PC-3 (cell line): ENCODE data around the gene RUBCN. TPM values are rescaled to one million over a fixed set of nuclear protein-coding genes. Genes with fewer than 3 reads are reported as not detected.
A peak's percentile ranks its signal among the peaks of the same experiment; 100 is the strongest.

ENCODE experiments used
- ATAC-seq: fragments of 200-7000 bp; cut with Tn5 transposase; 2 replicates; pipeline ENCODE4 v1.9.1; 2020; ENCODE audit warnings: mild to moderate bottlenecking, moderate library complexity
- Bru-seq: library from RNA; stranded (reverse); fragments of 400-500 nt; gene quantifications from one replicate; lab custom pipeline; 2021; lab: Mats Ljungman, UMichigan
- BruChase-seq, 2 experiments: library from RNA; stranded (reverse); fragments of 400-500 nt; gene quantifications; one replicate each; lab custom pipeline; 2021; lab: Mats Ljungman, UMichigan
- BruUV-seq: library from RNA; stranded (reverse); fragments of 400-500 nt; replicated peaks from 2 replicates; lab custom pipeline; 2021; lab: Mats Ljungman, UMichigan
- CTCF ChIA-PET: fragments of 300-600 bp; sonication (Branson Sonifier 250); formaldehyde crosslinking; loops from one replicate; lab custom pipeline; 2022; ENCODE audit warnings: antibody characterized with exemption; lab: Charles Lee
- POLR2A ChIA-PET: fragments of 300-600 bp; sonication (Branson Sonifier 250); formaldehyde crosslinking; loops from one replicate; lab custom pipeline; 2022; ENCODE audit warnings: antibody characterized with exemption; ENCODE audit not compliant: unreplicated experiment; lab: Charles Lee
- DNase-seq: peaks from one replicate; pipeline ENCODE4 v3.0.0-alpha.2; 2015
- H2AFZ ChIP-seq: fragments of 300-600 bp; sonication (generic); 2 replicates; pipeline ENCODE4 v1.6.0; 2016; ENCODE audit warnings: antibody characterized with exemption, low read length
- H3F3A ChIP-seq: fragments of 300-600 bp; sonication (generic); one replicate; pipeline ENCODE4 v1.6.0; 2017; ENCODE audit warnings: antibody characterized with exemption, low read length, control low read depth, mild to moderate bottlenecking; ENCODE audit not compliant: unreplicated experiment
- H3K27ac ChIP-seq: fragments of 300-600 bp; sonication (generic); 2 replicates; pipeline ENCODE4 v1.5.1; 2016; ENCODE audit warnings: mild to moderate bottlenecking, low read length
- H3K27me3 ChIP-seq: fragments of 300-600 bp; sonication (generic); 2 replicates; pipeline ENCODE4 v1.6.1; 2016; ENCODE audit warnings: low read length, mixed read lengths
- H3K36me3 ChIP-seq: fragments of 300-600 bp; sonication (generic); 2 replicates; pipeline ENCODE4 v1.6.1; 2016; ENCODE audit warnings: low read depth, mixed run types, low read length, mixed read lengths
- H3K4me1 ChIP-seq: fragments of 300-600 bp; sonication (generic); 2 replicates; pipeline ENCODE4 v1.5.1; 2016; ENCODE audit warnings: low read length; ENCODE audit not compliant: insufficient read depth
- H3K4me2 ChIP-seq: fragments of 300-600 bp; sonication (generic); 2 replicates; pipeline ENCODE4 v1.6.0; 2016; ENCODE audit warnings: low read length
- H3K4me3 ChIP-seq: fragments of 300-600 bp; sonication (generic); 2 replicates; pipeline ENCODE4 v1.5.1; 2016; ENCODE audit warnings: mild to moderate bottlenecking, low read length, mixed read lengths
- H3K79me2 ChIP-seq: fragments of 300-600 bp; sonication (generic); 2 replicates; pipeline ENCODE4 v1.6.1; 2017; ENCODE audit warnings: low read length, mixed read lengths
- H3K9ac ChIP-seq: fragments of 300-600 bp; sonication (generic); 2 replicates; pipeline ENCODE4 v1.6.0; 2016; ENCODE audit warnings: mild to moderate bottlenecking, low read length
- H3K9me2 ChIP-seq: fragments of 300-600 bp; sonication (generic); replicated peaks from 2 replicates; pipeline ENCODE4 v1.6.1; 2016; ENCODE audit warnings: mixed run types, low read length, mixed read lengths
- H3K9me3 ChIP-seq: fragments of 300-600 bp; sonication (generic); 2 replicates; pipeline ENCODE4 v1.6.1; 2016; ENCODE audit warnings: low read length, mixed read lengths
- H4K20me1 ChIP-seq: fragments of 300-600 bp; sonication (generic); 2 replicates; pipeline ENCODE4 v1.6.1; 2016; ENCODE audit warnings: low read length, mixed read lengths
- CTCF ChIP-seq: fragments of 300-600 bp; sonication (generic); conservative IDR thresholded peaks from 2 replicates; pipeline ENCODE4 v1.5.1; 2017; ENCODE audit warnings: antibody characterized with exemption, low read depth, mild to moderate bottlenecking, low read length
- EZH2 ChIP-seq: fragments of 300-600 bp; sonication (generic); IDR thresholded peaks from one replicate; pipeline ENCODE4 v1.6.1; 2017; ENCODE audit warnings: antibody characterized with exemption, mild to moderate bottlenecking, low read length; ENCODE audit not compliant: unreplicated experiment
- EZH2phosphoT487 ChIP-seq: fragments of 300-600 bp; sonication (generic); IDR thresholded peaks from 2 replicates; pipeline ENCODE4 v1.6.1; 2018; ENCODE audit warnings: mild to moderate bottlenecking, antibody characterized with exemption, low read length, borderline replicate concordance
- intact Hi-C: fragments of 100-400 bp; cut with micrococcal nuclease; formaldehyde crosslinking; loops from 2 replicates; pipeline ENCODE4 v1.9.0; 2023
- long read RNA-seq: library from polyadenylated mRNA; unstranded; transcript quantifications from one replicate; pipeline ENCODE4 v2.0.0, GENCODE V29; 2021; ENCODE audit not compliant: unreplicated experiment
- total RNA-seq: library from RNA; depleted of rRNA; stranded (reverse); fragments of >200 nt; gene quantifications from 2 replicates; pipeline ENCODE4 v1.2.3, GENCODE V29; 2014; rRNA removed

RUBCN gene
- total RNA-seq (24.5 and 32.9 TPM in 2 replicates), Bru-seq, nascent RNA (percentile 74 among the genes with signal in this experiment), BruChase-seq, experiment 1, labeled RNA remaining after a 6-hour chase (percentile 85 among the genes with signal in this experiment), BruChase-seq, experiment 2, labeled RNA remaining after a 2-hour chase (percentile 78 among the genes with signal in this experiment)
- long read RNA-seq, partial matches to known transcripts = 4 of 24 reads
- long read RNA-seq, other reads (novel, unspliced or antisense) = 19 of 24 reads

GRCh38 chr3:197736491-197737318 lies at the start of gene RUBCN:
TSS of gene RUBCN (minus strand) at chr3:197736904. CDS start at chr3:197736719, 185 bp downstream.
- intact Hi-C loops = loop anchor here (1.0 kb wide), 1 partner anchor 13 kb away; the partner anchor contains the start of gene FYTTD1
- CTCF ChIA-PET = no interaction called here
- H3K4me2 ChIP-seq = peak within 1 kb of the TSS; percentile 97
- TF ChIP-seq CTCF = no peak
- no peak for TF ChIP-seq EZH2phosphoT487
- no peak for TF ChIP-seq EZH2
- H3K9me3 ChIP-seq = no peaks in the 10 kb centered on the region
- peak within 1 kb of the TSS; percentile 97 for H3K4me3 ChIP-seq
- no TSS peak for BruUV-seq
- no peaks in the 10 kb centered on the region for H3K9me2 ChIP-seq
- peak; percentile 97 for DNase-seq
- H3K9ac ChIP-seq = peak within 1 kb of the TSS; percentile 84
- peak within 1 kb of the TSS; percentile 100 for H2AFZ ChIP-seq
- POLR2A ChIA-PET = no interaction called here
- no peaks in the 10 kb centered on the region for H3F3A ChIP-seq
- H3K27me3 ChIP-seq = no peaks in the 10 kb centered on the region
- peak; percentile 98 for ATAC-seq
- no peaks in the 10 kb centered on the region for H3K36me3 ChIP-seq
- peak within 1 kb of the TSS; percentile 30 for H3K27ac ChIP-seq
- H3K4me1 ChIP-seq = peaks cover 18% of the 10 kb centered on the region
- H3K79me2 ChIP-seq = peaks cover 50% of the 10 kb centered on the region
- no peaks in the 10 kb centered on the region for H4K20me1 ChIP-seq

- H3K79me2 ChIP-seq = no peaks in the 10 kb centered on the region
- no peak for TF ChIP-seq EZH2
- TF ChIP-seq CTCF = no peak
- TF ChIP-seq EZH2phosphoT487 = no peak
- CTCF ChIA-PET = no interaction called here
- no peaks in the 10 kb centered on the region for H3K27me3 ChIP-seq
- DNase-seq = no peak
- no peak overlapping the region for H3K4me2 ChIP-seq
- peaks cover 9% of the 10 kb centered on the region for H3K4me1 ChIP-seq
- POLR2A ChIA-PET = no interaction called here
- no peak for ATAC-seq
- no peak overlapping the region for H3K9ac ChIP-seq
- H3F3A ChIP-seq = no peaks in the 10 kb centered on the region
- no TSS peak for BruUV-seq
- intact Hi-C loops = no loop called here
- no peak overlapping the region for H3K27ac ChIP-seq
- H4K20me1 ChIP-seq = 0 out of 2 replicates have a peak, but pooled peaks cover 6% of the 10 kb centered on the region
- peaks cover 26% of the 10 kb centered on the region for H3K36me3 ChIP-seq
- H2AFZ ChIP-seq = no peak overlapping the region
- H3K4me3 ChIP-seq = no peak overlapping the region
- H3K9me3 ChIP-seq = no peaks in the 10 kb centered on the region
- H3K9me2 ChIP-seq = no peaks in the 10 kb centered on the region
These were observed 47.4 kb upstream of the RUBCN start for GRCh38 chr3:197784019-197784585.
